GM12878 (cell line): Measurements from ENCODE around the gene AMN. TPM values are rescaled to one million over a fixed set of nuclear protein-coding genes. Genes with fewer than 3 reads are reported as not detected.

Source experiments
- ATAC-seq: fragments of 200-7000 bp; cut with Tn5 transposase; 3 replicates; pipeline ENCODE4 v1.9.1; 2020; ENCODE audit warnings: mild to moderate bottlenecking, moderate library complexity
- BruUV-seq: library from RNA; stranded (reverse); fragments of 400-500 nt; replicated peaks from 2 replicates; lab custom pipeline; 2021; lab: Mats Ljungman, UMichigan
- CTCF ChIA-PET: fragments of 300-600 bp; sonication (Branson Sonifier 250); formaldehyde crosslinking; extraction: SDS; loops from one replicate; lab custom pipeline; 2021; ENCODE audit warnings: inconsistent platforms; lab: Yijun Ruan, JAX
- POLR2A ChIA-PET: fragments of 350-600 bp; formaldehyde crosslinking; extraction: SDS; loops from one replicate; lab custom pipeline; 2021; ENCODE audit warnings: inconsistent platforms; lab: Charles Lee
- RAD21 ChIA-PET: fragments of 300-600 bp; sonication (Branson Sonifier 250); formaldehyde crosslinking; loops from one replicate; lab custom pipeline; 2023; ENCODE audit warnings: antibody characterized with exemption; ENCODE audit not compliant: unreplicated experiment; lab: Charles Lee
- SMC1A ChIA-PET: fragments of 300-600 bp; sonication (Branson Sonifier 250); formaldehyde crosslinking; loops from one replicate; lab custom pipeline; 2023; ENCODE audit not compliant: unreplicated experiment, uncharacterized antibody; lab: Charles Lee
- DNase-seq: peaks from one replicate; pipeline ENCODE4 v3.0.0-alpha.2; 2011; ENCODE audit warnings: low read depth, low spot score
- FAIRE-seq: peaks from 3 replicates; lab custom pipeline; 2011; peaks lifted over from hg19 to GRCh38; lab: Jason Lieb, UNC
- H2AFZ ChIP-seq: 2 replicates; pipeline ENCODE4 v1.6.0; 2011; ENCODE audit warnings: low read depth, low read length, control low read depth; ENCODE audit not compliant: control insufficient read depth
- H3K27ac ChIP-seq: 2 replicates; pipeline ENCODE4 v1.5.1; 2011; ENCODE audit warnings: control low read depth; ENCODE audit not compliant: control insufficient read depth, insufficient read depth
- H3K27me3 ChIP-seq, 2 experiments: replicated peaks in 1 of 2; 2 replicates each; pipeline versions ENCODE4 v1.6.0 to v1.6.1; 2011; ENCODE audit warnings: low read length in 1 of 2; ENCODE audit not compliant: control insufficient read depth in 2 of 2, insufficient read depth in 2 of 2
- H3K36me3 ChIP-seq, 2 experiments: 2 replicates each; pipeline ENCODE4 v1.5.1; 2011; ENCODE audit warnings: low read length in 1 of 2; ENCODE audit not compliant: control insufficient read depth in 2 of 2, insufficient read depth in 2 of 2
- H3K4me1 ChIP-seq: 2 replicates; pipeline ENCODE4 v1.6.1; 2011; ENCODE audit warnings: mild to moderate bottlenecking, low read length, moderate library complexity, mixed read lengths; ENCODE audit not compliant: control insufficient read depth, insufficient read depth
- H3K4me2 ChIP-seq: 2 replicates; pipeline ENCODE4 v1.6.0; 2011; ENCODE audit warnings: control low read depth; ENCODE audit not compliant: control insufficient read depth, insufficient read depth
- H3K4me3 ChIP-seq: fragments of 200-600 bp; sonication (generic); 2 replicates; pipeline ENCODE4 v1.5.1; 2016
- H3K79me2 ChIP-seq: 2 replicates; pipeline ENCODE4 v1.6.0; 2011; ENCODE audit warnings: low read length; ENCODE audit not compliant: control insufficient read depth, insufficient read depth
- H3K9ac ChIP-seq: 2 replicates; pipeline ENCODE4 v1.8.0; 2011; ENCODE audit warnings: low read length, control low read depth, mixed read lengths; ENCODE audit not compliant: control insufficient read depth, insufficient read depth
- H3K9me3 ChIP-seq: replicated peaks from 3 replicates; pipeline ENCODE4 v1.5.1; 2011; ENCODE audit warnings: mild to moderate bottlenecking, low read length; ENCODE audit not compliant: control insufficient read depth, insufficient read depth
- H4K20me1 ChIP-seq: 2 replicates; pipeline ENCODE4 v1.6.0; 2011; ENCODE audit not compliant: control insufficient read depth, insufficient read depth
- ASH2L ChIP-seq: fragments of 300-600, 200-600 bp; sonication (generic); IDR thresholded peaks from 2 replicates; pipeline ENCODE4 v1.6.1; 2017; ENCODE audit warnings: low read depth, mild to moderate bottlenecking, borderline replicate concordance
- BMI1 ChIP-seq: fragments of 450-650 bp; IDR thresholded peaks from 2 replicates; pipeline ENCODE4 v1.6.1; 2016; ENCODE audit warnings: mild to moderate bottlenecking, moderate library complexity, borderline replicate concordance
- CBX5 ChIP-seq: sonication (generic); IDR thresholded peaks from 2 replicates; pipeline ENCODE4 v1.6.1; 2016; ENCODE audit warnings: low read depth, moderate library complexity, mild to moderate bottlenecking, inconsistent platforms
- CHD1 ChIP-seq: IDR thresholded peaks from 2 replicates; pipeline ENCODE4 v1.6.1; 2012; ENCODE audit warnings: low read depth, low read length, improper control_type of control experiment
- GATAD2B ChIP-seq: fragments of 450-650 bp; conservative IDR thresholded peaks from 2 replicates; pipeline ENCODE4 v1.6.1; 2017; ENCODE audit warnings: low read depth, mild to moderate bottlenecking, moderate library complexity
- HDAC2 ChIP-seq: fragments of 200-600 bp; sonication (generic); IDR thresholded peaks from 2 replicates; pipeline ENCODE4 v1.6.1; 2017
- HDGF ChIP-seq: fragments of 450-650 bp; IDR thresholded peaks from 2 replicates; pipeline ENCODE4 v1.6.1; 2016; ENCODE audit warnings: antibody characterized with exemption
- KLF5 ChIP-seq: fragments of 450-650 bp; IDR thresholded peaks from 2 replicates; pipeline ENCODE4 v1.6.1; 2014; ENCODE audit warnings: mild to moderate bottlenecking; ENCODE audit not compliant: partially characterized antibody
- LARP7 ChIP-seq: fragments of 450-650 bp; IDR thresholded peaks from 2 replicates; pipeline ENCODE4 v1.6.1; 2017; ENCODE audit warnings: mild to moderate bottlenecking
- SIX5 ChIP-seq: IDR thresholded peaks from 2 replicates; pipeline ENCODE4 v1.6.1; 2011; ENCODE audit warnings: mild to moderate bottlenecking, low read depth, low read length, moderate library complexity; ENCODE audit not compliant: severe bottlenecking
- STAT1 ChIP-seq: fragments of 450-650 bp; conservative IDR thresholded peaks from 2 replicates; pipeline ENCODE4 v1.6.1; 2014; ENCODE audit warnings: antibody characterized with exemption, mild to moderate bottlenecking
- USF2 ChIP-seq: IDR thresholded peaks from 2 replicates; pipeline ENCODE4 v1.6.1; 2011; ENCODE audit warnings: low read depth, low read length, improper control_type of control experiment, borderline replicate concordance
- ZNF217 ChIP-seq: fragments of 450-650 bp; IDR thresholded peaks from 2 replicates; pipeline ENCODE4 v1.6.1; 2017; ENCODE audit warnings: antibody characterized with exemption, mild to moderate bottlenecking
- ZNF622 ChIP-seq: fragments of 450-650 bp; IDR thresholded peaks from 2 replicates; pipeline ENCODE4 v1.6.1; 2017; ENCODE audit warnings: mild to moderate bottlenecking, inconsistent platforms
- WGBS: methylation state at CpG from one replicate; pipeline ENCODE4 v1.1.6; 2016; ENCODE audit warnings: low lambda C conversion rate; ENCODE audit not compliant: insufficient replicate concordance, insufficient coverage; ENCODE audit errors: missing lambda C conversion rate; 5-methylcytosine and 5-hydroxymethylcytosine counted together
- in situ Hi-C: fragments of 300-500 bp; cut with MboI; formaldehyde crosslinking; loops from 9 replicates; pipeline ENCODE4 v1.14.3; 2018; ENCODE audit warnings: mixed read lengths
- intact Hi-C: fragments of 100-400 bp; cut with micrococcal nuclease; formaldehyde crosslinking; loops from one replicate; pipeline ENCODE4 v1.14.2; 2022; ENCODE audit not compliant: unreplicated experiment
- polyA plus RNA-seq, 11 experiments: library from polyadenylated mRNA; depleted of rRNA in 4 of 11; unstranded in 6 of 11; stranded (reverse) in 5 of 11; fragments of >200 nt; fragmentation: Nextera tagmentation in 4 of 11; fragmentation: Illumina TruSeq in 1 of 11; extraction: Ambion mirVana in 4 of 11; extraction: Trizol in 1 of 11; gene quantifications; 1 replicate in 1 of 11; 2 replicates in 10 of 11; pipeline versions ENCODE4 v1.2.1 to v1.2.3, GENCODE V29; 2011 to 2016; ENCODE audit warnings: inconsistent platforms in 2 of 11, missing spikeins in 2 of 11, low read depth in 1 of 11
- total RNA-seq, 4 experiments: library from RNA; depleted of rRNA in 3 of 4; stranded (reverse); fragments of >200 nt in 3 of 4; fragmentation: Illumina TruSeq in 1 of 4; extraction: Trizol in 1 of 4; gene quantifications; 2 replicates each; pipeline versions ENCODE4 v1.2.1 to v1.2.3, GENCODE V29; 2013 to 2021
- TF ChIP-seq, protein P1 (sequence below): fragments of 450-650 bp; formaldehyde crosslinking; IDR thresholded peaks from 2 replicates; pipeline ENCODE4 v1.5.0; 2022; ENCODE audit warnings: mild to moderate bottlenecking, missing genetic modification characterization
- TF ChIP-seq, protein P2 (sequence below): fragments of 450-650 bp; IDR thresholded peaks from 2 replicates; pipeline ENCODE4 v1.6.1; 2016; ENCODE audit warnings: mild to moderate bottlenecking

AMN gene
- total and polyA plus RNA-seq, 10 of the 15 experiments (the other 5 are each of a cell fraction or from before 2014, with no cell fraction given): 0.03 to 0.33 (median 0.11) TPM; not detected in 6

DNA sequence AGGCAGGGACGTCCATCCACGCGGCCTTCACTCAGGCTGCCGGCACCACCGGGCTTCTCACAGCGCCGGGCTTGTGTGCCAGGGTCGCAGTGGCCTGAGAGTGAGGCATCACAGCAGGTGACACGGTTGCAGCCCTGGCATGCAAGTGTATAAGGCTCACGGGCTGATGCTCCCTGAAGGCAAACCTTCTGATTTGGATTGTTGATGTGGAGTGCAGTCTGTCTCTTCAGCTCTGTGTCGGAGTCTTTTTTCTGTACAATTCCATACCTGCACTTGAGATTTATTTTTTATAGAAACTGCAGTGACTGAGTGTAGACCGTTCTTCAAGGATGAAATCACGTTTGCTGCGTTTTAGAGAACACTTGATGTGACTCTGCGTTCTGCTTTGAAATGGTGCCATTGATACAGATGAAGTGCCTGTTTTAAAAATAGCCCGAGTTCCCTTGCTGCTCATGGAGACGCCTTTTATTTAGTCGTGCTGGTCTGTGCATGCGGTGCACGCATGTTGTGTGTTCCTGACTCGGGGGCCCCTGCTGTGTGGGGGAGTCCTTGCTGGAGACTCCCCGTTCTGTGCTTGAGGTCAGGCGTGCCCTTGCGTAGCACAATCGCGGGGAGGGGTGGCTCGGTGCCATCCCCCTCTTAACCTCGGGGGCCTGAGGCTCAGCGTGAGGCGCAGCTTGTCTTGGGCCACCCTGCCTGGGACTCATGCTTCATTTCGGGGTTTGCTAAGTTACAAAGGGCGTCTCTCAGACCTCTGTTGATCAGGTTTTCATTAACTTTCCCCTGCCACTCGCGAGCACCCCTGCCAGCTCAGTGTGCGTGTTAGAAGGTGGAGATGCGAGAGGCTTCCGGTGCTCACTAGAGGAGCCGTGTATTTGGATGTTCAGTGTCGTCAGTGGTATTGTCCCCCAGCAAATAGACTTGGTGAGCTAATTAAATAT, 21.6 kb upstream of the AMN start:
- H3K27me3 ChIP-seq: no peaks in the 10 kb centered on the region
- ChIA-PET SMC1A (interaction anchor here (0.8 to 3.0 kb wide), 14 partner anchors 15 to 362 kb away, joined by 3 to 23 read pairs (median 4); no protein-coding TSS in a partner anchor), POLR2A (interaction anchor here (0.6 to 2.3 kb wide), 8 partner anchors 82 to 433 kb away, joined by 3 to 14 read pairs (median 6); partner anchors contain the start of gene EIF5), RAD21 (interaction anchor here (0.9 to 3.4 kb wide), 14 partner anchors 14 to 376 kb away, joined by 3 to 26 read pairs (median 4); no protein-coding TSS in a partner anchor), CTCF (interaction anchor here (0.9 to 3.6 kb wide), 10 partner anchors 15 to 206 kb away, joined by 3 to 25 read pairs (median 7); no protein-coding TSS in a partner anchor)
- peak overlapping the region; percentile 98 for H3K27ac ChIP-seq
- in situ Hi-C loops (no loop called here), intact Hi-C loops (loop anchor here (5.0 kb wide), 1 partner anchor 124 kb away; the partner anchor contains the start of gene TRAF3)
- H3K36me3 ChIP-seq: peaks cover 27 to 32% of the 10 kb centered on the region in 2 experiments
- peaks cover 59% of the 10 kb centered on the region for H3K4me1 ChIP-seq
- H4K20me1 ChIP-seq: no peaks in the 10 kb centered on the region
- H3K4me2 ChIP-seq: peak overlapping the region; percentile 97
- TSS peak; percentile 90 for BruUV-seq
- DNase-seq (no peak), FAIRE-seq (peak; percentile 49), ATAC-seq (peak; percentile 76)
- peak overlapping the region; percentile 75 for H3K9ac ChIP-seq
- peaks cover 34% of the 10 kb centered on the region for H3K79me2 ChIP-seq
- peak overlapping the region; percentile 43 for H3K4me3 ChIP-seq
- H2AFZ ChIP-seq: no peak overlapping the region; the same call in 1 of the 2 replicates
- 32% methylated on average over 39 of the region's 39 CpGs for WGBS
- no peaks in the 10 kb centered on the region for H3K9me3 ChIP-seq
- TF ChIP-seq, protein P1, sequence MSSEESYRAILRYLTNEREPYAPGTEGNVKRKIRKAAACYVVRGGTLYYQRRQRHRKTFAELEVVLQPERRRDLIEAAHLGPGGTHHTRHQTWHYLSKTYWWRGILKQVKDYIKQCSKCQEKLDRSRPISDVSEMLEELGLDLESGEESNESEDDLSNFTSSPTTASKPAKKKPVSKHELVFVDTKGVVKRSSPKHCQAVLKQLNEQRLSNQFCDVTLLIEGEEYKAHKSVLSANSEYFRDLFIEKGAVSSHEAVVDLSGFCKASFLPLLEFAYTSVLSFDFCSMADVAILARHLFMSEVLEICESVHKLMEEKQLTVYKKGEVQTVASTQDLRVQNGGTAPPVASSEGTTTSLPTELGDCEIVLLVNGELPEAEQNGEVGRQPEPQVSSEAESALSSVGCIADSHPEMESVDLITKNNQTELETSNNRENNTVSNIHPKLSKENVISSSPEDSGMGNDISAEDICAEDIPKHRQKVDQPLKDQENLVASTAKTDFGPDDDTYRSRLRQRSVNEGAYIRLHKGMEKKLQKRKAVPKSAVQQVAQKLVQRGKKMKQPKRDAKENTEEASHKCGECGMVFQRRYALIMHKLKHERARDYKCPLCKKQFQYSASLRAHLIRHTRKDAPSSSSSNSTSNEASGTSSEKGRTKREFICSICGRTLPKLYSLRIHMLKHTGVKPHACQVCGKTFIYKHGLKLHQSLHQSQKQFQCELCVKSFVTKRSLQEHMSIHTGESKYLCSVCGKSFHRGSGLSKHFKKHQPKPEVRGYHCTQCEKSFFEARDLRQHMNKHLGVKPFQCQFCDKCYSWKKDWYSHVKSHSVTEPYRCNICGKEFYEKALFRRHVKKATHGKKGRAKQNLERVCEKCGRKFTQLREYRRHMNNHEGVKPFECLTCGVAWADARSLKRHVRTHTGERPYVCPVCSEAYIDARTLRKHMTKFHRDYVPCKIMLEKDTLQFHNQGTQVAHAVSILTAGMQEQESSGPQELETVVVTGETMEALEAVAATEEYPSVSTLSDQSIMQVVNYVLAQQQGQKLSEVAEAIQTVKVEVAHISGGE: no peak
- TF ChIP-seq BMI1 (no peak), HDAC2 (no peak), ASH2L (no peak), LARP7 (no peak; the same call in 1 of the 2 replicates), ZNF217 (no peak), SIX5 (no peak), CHD1 (0 out of 2 replicates have a peak, but pooled peaks have one; percentile 44), STAT1 (no peak), GATAD2B (peak; percentile 54; the same call in 1 of the 2 replicates), ZNF622 (no peak), KLF5 (peak; percentile 57), HDGF (peak; percentile 43; the same call in 1 of the 2 replicates), USF2 (no peak), CBX5 (no peak)
- TF ChIP-seq, protein P2, sequence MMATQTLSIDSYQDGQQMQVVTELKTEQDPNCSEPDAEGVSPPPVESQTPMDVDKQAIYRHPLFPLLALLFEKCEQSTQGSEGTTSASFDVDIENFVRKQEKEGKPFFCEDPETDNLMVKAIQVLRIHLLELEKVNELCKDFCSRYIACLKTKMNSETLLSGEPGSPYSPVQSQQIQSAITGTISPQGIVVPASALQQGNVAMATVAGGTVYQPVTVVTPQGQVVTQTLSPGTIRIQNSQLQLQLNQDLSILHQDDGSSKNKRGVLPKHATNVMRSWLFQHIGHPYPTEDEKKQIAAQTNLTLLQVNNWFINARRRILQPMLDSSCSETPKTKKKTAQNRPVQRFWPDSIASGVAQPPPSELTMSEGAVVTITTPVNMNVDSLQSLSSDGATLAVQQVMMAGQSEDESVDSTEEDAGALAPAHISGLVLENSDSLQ: no peak
